ENCODE data around the gene ANO2.

ANO2 gene

GRCh38 chr12:5909560-5909959, 35.5 kb downstream of the ANO2 start:
- Histone ChIP-seq H4K20me1 (ENCODE audit: insufficient read depth, low read length) (no peaks in the 10 kb centered on the region), H3K9ac (ENCODE audit: low read length) (no peak overlapping the region), H2AFZ (ENCODE audit: low read depth, low read length) (no peak overlapping the region), H3K4me2 (ENCODE audit: low read length) (no peak overlapping the region), H3K27me3 (ENCODE audit: low read depth, low read length) (peaks cover 39% of the 10 kb centered on the region), H3K9me3 (ENCODE audit: insufficient read depth, low read length) (no peaks in the 10 kb centered on the region), H3K4me3 (ENCODE audit: low read length) (no peak overlapping the region), H3K36me3 (replicated peaks; ENCODE audit: low read depth, low read length) (no peaks in the 10 kb centered on the region), H3K27ac (ENCODE audit: low read length) (no peak overlapping the region), H3K4me1 (ENCODE audit: low read length) (no peaks in the 10 kb centered on the region), H3K79me2 (ENCODE audit: low read length) (no peaks in the 10 kb centered on the region)
- TF ChIP-seq, protein P1, sequence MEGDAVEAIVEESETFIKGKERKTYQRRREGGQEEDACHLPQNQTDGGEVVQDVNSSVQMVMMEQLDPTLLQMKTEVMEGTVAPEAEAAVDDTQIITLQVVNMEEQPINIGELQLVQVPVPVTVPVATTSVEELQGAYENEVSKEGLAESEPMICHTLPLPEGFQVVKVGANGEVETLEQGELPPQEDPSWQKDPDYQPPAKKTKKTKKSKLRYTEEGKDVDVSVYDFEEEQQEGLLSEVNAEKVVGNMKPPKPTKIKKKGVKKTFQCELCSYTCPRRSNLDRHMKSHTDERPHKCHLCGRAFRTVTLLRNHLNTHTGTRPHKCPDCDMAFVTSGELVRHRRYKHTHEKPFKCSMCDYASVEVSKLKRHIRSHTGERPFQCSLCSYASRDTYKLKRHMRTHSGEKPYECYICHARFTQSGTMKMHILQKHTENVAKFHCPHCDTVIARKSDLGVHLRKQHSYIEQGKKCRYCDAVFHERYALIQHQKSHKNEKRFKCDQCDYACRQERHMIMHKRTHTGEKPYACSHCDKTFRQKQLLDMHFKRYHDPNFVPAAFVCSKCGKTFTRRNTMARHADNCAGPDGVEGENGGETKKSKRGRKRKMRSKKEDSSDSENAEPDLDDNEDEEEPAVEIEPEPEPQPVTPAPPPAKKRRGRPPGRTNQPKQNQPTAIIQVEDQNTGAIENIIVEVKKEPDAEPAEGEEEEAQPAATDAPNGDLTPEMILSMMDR (IDR thresholded peaks at IDR 0.05; ENCODE audit: low read depth, low read length): no peak

DNA sequence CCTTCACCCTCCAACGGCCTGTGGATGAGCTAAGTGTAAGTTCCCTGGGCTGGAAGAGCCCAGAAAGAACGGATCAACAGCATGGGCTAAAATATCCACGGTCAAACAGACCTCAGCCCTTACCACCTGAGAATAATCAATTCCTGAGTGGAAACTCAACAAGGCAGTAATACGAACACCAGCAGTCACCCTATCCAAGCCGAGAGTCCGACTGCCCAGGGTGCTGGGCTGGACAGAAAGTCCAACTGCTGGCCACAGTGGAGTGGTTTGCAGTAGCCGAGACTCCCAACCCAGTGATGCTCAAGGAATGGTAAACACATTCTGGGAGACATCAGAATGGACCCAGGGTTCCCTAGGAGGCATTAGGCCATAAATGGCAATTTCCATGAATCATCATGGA, 36.8 kb downstream of the ANO2 start:
- Histone ChIP-seq H3K36me3 (replicated peaks; ENCODE audit: low read depth, low read length) (no peaks in the 10 kb centered on the region), H3K79me2 (ENCODE audit: low read length) (no peaks in the 10 kb centered on the region), H3K27me3 (ENCODE audit: low read depth, low read length) (peaks cover 37% of the 10 kb centered on the region), H3K4me2 (ENCODE audit: low read length) (no peak overlapping the region), H3K27ac (ENCODE audit: low read length) (no peak overlapping the region), H3K4me3 (ENCODE audit: low read length) (no peak overlapping the region), H2AFZ (ENCODE audit: low read depth, low read length) (no peak overlapping the region), H3K9ac (ENCODE audit: low read length) (no peak overlapping the region), H4K20me1 (ENCODE audit: insufficient read depth, low read length) (no peaks in the 10 kb centered on the region), H3K9me3 (ENCODE audit: insufficient read depth, low read length) (no peaks in the 10 kb centered on the region), H3K4me1 (ENCODE audit: low read length) (no peaks in the 10 kb centered on the region)
- no peak for TF ChIP-seq EZH2phosphoT487 (IDR thresholded peaks at IDR 0.05; ENCODE audit: low read depth)
- TF ChIP-seq, protein P1 (IDR thresholded peaks at IDR 0.05; ENCODE audit: low read depth, low read length): no peak

DNA sequence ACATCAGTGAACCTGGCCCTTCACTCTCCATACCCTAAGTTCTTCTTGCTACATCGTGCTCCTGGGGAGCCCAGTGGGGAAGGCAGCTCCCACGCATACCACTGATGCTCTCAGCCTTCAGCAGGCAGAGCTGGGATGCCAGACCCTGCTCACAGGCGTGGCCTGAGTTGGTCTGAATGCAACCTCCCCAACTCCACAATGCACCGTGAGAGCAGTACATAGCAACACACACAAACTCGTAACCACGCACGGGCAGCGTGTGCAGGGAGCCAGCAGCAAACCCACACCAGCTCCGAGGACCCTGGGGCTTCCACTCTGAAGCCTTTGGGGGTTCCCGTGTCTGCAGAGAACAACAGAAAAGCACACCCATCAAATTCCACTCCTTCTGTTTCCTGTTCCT, 37.3 kb downstream of the ANO2 start:
- Histone ChIP-seq H3K79me2 (ENCODE audit: low read length) (no peaks in the 10 kb centered on the region), H3K9ac (ENCODE audit: low read length) (no peak overlapping the region), H3K4me1 (ENCODE audit: low read length) (no peaks in the 10 kb centered on the region), H3K4me3 (ENCODE audit: low read length) (no peak overlapping the region), H2AFZ (ENCODE audit: low read depth, low read length) (no peak overlapping the region), H3K27me3 (ENCODE audit: low read depth, low read length) (peaks cover 37% of the 10 kb centered on the region), H4K20me1 (ENCODE audit: insufficient read depth, low read length) (no peaks in the 10 kb centered on the region), H3K9me3 (ENCODE audit: insufficient read depth, low read length) (no peaks in the 10 kb centered on the region), H3K27ac (ENCODE audit: low read length) (no peak overlapping the region), H3K4me2 (ENCODE audit: low read length) (no peak overlapping the region), H3K36me3 (replicated peaks; ENCODE audit: low read depth, low read length) (no peaks in the 10 kb centered on the region)
- TF ChIP-seq, protein P1 (IDR thresholded peaks at IDR 0.05; ENCODE audit: low read depth, low read length): no peak
- TF ChIP-seq EZH2phosphoT487 (IDR thresholded peaks at IDR 0.05; ENCODE audit: low read depth): no peak

DNA sequence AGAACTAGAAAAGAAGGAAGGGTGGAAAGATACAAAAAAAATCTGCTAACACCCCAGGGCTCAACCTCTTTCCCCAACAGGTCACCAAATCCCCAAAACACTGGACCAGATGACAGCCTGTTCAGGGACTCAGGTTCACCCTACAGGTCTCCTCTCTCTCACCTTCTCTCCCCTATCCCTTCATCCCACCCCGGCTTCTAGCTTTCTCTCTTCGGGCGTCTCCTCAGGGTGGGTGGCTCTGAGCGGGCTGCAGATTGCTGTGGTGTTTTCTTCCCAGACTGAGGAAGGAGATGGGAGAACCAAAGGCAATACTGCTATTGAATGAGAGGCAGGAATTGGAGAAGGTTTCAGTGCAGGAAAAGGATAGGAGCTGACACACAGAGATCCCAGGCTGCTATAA, 39.3 kb downstream of the ANO2 start:
- no peaks in the 10 kb centered on the region for H3K4me1 ChIP-seq (ENCODE audit: low read length)
- H3K4me3 ChIP-seq (ENCODE audit: low read length): no peak overlapping the region
- H3K27ac ChIP-seq (ENCODE audit: low read length): no peak overlapping the region
- H3K4me2 ChIP-seq (ENCODE audit: low read length): no peak overlapping the region
- peaks cover 28% of the 10 kb centered on the region for H3K27me3 ChIP-seq (ENCODE audit: low read depth, low read length)
- no peaks in the 10 kb centered on the region for H3K36me3 ChIP-seq (replicated peaks; ENCODE audit: low read depth, low read length)
- no peak overlapping the region for H2AFZ ChIP-seq (ENCODE audit: low read depth, low read length)
- no peak overlapping the region for H3K9ac ChIP-seq (ENCODE audit: low read length)
- no peaks in the 10 kb centered on the region for H4K20me1 ChIP-seq (ENCODE audit: insufficient read depth, low read length)
- no peak for TF ChIP-seq EZH2phosphoT487 (IDR thresholded peaks at IDR 0.05; ENCODE audit: low read depth)
- TF ChIP-seq, protein P1 (IDR thresholded peaks at IDR 0.05; ENCODE audit: low read depth, low read length): no peak
- no peaks in the 10 kb centered on the region for H3K9me3 ChIP-seq (ENCODE audit: insufficient read depth, low read length)
- H3K79me2 ChIP-seq (ENCODE audit: low read length): no peaks in the 10 kb centered on the region
